Fibroblast of skin of left quadriceps (primary cell): Measurements from ENCODE around the gene PCBP3.

Source experiments
- DNase-seq, 2 experiments: peaks; one replicate each; pipeline ENCODE4 v3.0.0-alpha.2; 2013; ENCODE audit warnings: low read depth in 2 of 2

The PCBP3 gene

GRCh38 chr21:45981151-45982091 is 337.9 kb downstream of the PCBP3 start, which contains the start of gene COL6A1:
COL6A1 (plus strand) TSS chr21:45981770; CDS start chr21:45981851, 81 bp downstream.
- peak; percentile 81 for DNase-seq

GRCh38 chr21:45982092-45982757 is 338.7 kb downstream of the PCBP3 start:
- no peak for DNase-seq

GRCh38 chr21:45982758-45983648 is 339.5 kb downstream of the PCBP3 start:
- no peak for DNase-seq

GRCh38 chr21:45983649-45983965 is 340.1 kb downstream of the PCBP3 start:
- no peak for DNase-seq

GRCh38 chr21:45983981-45984551 is 340.5 kb downstream of the PCBP3 start:
- no peak for DNase-seq

GRCh38 chr21:45984584-45985095 is 341.1 kb downstream of the PCBP3 start:
- DNase-seq = no peak

- DNase-seq = no peak
Observed at GRCh38 chr21:45985471-45986315, 342.2 kb downstream of the PCBP3 start.

GRCh38 chr21:45986316-45987051 is 343.0 kb downstream of the PCBP3 start:
- no peak for DNase-seq

- no peak for DNase-seq
Observed at GRCh38 chr21:45987121-45987711, 343.7 kb downstream of the PCBP3 start.

- no peak for DNase-seq
Observed at GRCh38 chr21:45988366-45989347, 345.1 kb downstream of the PCBP3 start.

- DNase-seq = no peak
Observed at GRCh38 chr21:45989355-45990048, 346.0 kb downstream of the PCBP3 start.

- no peak for DNase-seq
Observed at GRCh38 chr21:45990049-45990711, 346.7 kb downstream of the PCBP3 start.

- DNase-seq = no peak
Observed at GRCh38 chr21:45990741-45991605, 347.4 kb downstream of the PCBP3 start.

GRCh38 chr21:45991606-45992300 is 348.2 kb downstream of the PCBP3 start:
- no peak for DNase-seq
